Measurements from ENCODE around the gene RGS18. TPM values are rescaled to one million over a fixed set of nuclear protein-coding genes. Genes with fewer than 3 reads are reported as not detected.
A peak's percentile ranks its signal among the peaks of the same experiment; 100 is the strongest.

Gene RGS18
- total RNA-seq, 1 experiment from 2014 or later, result not detected

DNA sequence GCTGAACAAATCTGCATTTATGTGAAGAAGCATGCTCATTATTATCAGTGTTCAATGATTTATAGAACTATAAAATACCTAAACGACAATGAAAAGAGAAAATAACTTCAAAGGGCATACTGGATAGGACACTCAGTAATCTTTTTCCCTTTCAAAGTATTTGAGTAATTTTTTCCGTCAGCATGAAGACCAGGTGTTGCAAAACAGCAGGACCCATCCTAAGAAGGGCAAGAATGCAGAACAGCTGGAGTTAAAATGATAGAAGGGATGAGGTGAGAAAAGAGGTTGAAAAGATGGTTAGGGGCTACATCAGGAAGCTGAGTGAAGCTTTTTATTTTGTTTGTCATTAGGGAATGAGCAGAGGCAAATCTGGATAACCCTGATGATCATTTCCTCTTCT lies 7.1 kb upstream of the RGS18 start:
- no peak overlapping the region for H3K4ac ChIP-seq (ENCODE audit: low read depth, low read length)
- no peak overlapping the region for H2BK120ac ChIP-seq (ENCODE audit: low read depth, low read length, poor library complexity, severe bottlenecking)
- no peak overlapping the region for H2BK5ac ChIP-seq (ENCODE audit: insufficient read length, low read length)
- no peak overlapping the region for H3K27ac ChIP-seq (ENCODE audit: insufficient read length, low read depth, low read length)
- peaks cover 13 to 14% of the 10 kb centered on the region in 2 experiments for H3K4me1 Mint-ChIP-seq
- no peak overlapping the region for H2AFZ ChIP-seq (ENCODE audit: low read length)
- H3T11ph ChIP-seq (ENCODE audit: low read length), result no peak overlapping the region
- H3K23ac ChIP-seq (ENCODE audit: insufficient read length, low read depth, low read length), result no peak overlapping the region
- H3K27me3 ChIP-seq (ENCODE audit: insufficient read depth, low read length), result no peaks in the 10 kb centered on the region
- no peaks in the 10 kb centered on the region for H3K23me2 ChIP-seq (ENCODE audit: insufficient read length, low read depth, low read length, poor library complexity, severe bottlenecking)
- H3K4me1 ChIP-seq (ENCODE audit: insufficient read depth, low read length), result no peaks in the 10 kb centered on the region; the same call in 1 of the 2 replicates
- no peaks in the 10 kb centered on the region for H3K27me3 Mint-ChIP-seq (ENCODE audit: low read depth)
- H3K18ac ChIP-seq (ENCODE audit: insufficient read length, low read depth, low read length), result no peak overlapping the region
- no peak overlapping the region for H2BK20ac ChIP-seq (ENCODE audit: low read depth, low read length, poor library complexity, severe bottlenecking)
- H2BK12ac ChIP-seq (ENCODE audit: insufficient read length, low read depth, low read length), result no peak overlapping the region
- no peaks in the 10 kb centered on the region for H3K79me1 ChIP-seq (ENCODE audit: insufficient read depth, low read depth, low read length, poor library complexity, severe bottlenecking)
- no peak overlapping the region for H2AK5ac ChIP-seq (ENCODE audit: insufficient read length, low read length)
- H2BK15ac ChIP-seq (ENCODE audit: low read depth, low read length), result no peak overlapping the region
- no peak overlapping the region; a peak in 1 of 5 replicates for H3K4me3 Mint-ChIP-seq
- no CpG with 5 or more reads among the region's 2 CpGs for WGBS (ENCODE audit: extremely low coverage, insufficient read length, low lambda C conversion rate)
- H3K36me3 Mint-ChIP-seq (ENCODE audit: insufficient read depth in 1 of 3, low read depth in 3 of 3), result no peaks in the 10 kb centered on the region
- H3K9me3 ChIP-seq (ENCODE audit: control insufficient read depth, low read depth, low read length), result no peaks in the 10 kb centered on the region
- H3K79me2 ChIP-seq (ENCODE audit: insufficient read depth, low read length), result no peaks in the 10 kb centered on the region
- no peak for DNase-seq
- H4K8ac ChIP-seq (replicated peaks; ENCODE audit: insufficient read length, low read depth, low read length), result no peak overlapping the region
- TF ChIP-seq, protein P1, sequence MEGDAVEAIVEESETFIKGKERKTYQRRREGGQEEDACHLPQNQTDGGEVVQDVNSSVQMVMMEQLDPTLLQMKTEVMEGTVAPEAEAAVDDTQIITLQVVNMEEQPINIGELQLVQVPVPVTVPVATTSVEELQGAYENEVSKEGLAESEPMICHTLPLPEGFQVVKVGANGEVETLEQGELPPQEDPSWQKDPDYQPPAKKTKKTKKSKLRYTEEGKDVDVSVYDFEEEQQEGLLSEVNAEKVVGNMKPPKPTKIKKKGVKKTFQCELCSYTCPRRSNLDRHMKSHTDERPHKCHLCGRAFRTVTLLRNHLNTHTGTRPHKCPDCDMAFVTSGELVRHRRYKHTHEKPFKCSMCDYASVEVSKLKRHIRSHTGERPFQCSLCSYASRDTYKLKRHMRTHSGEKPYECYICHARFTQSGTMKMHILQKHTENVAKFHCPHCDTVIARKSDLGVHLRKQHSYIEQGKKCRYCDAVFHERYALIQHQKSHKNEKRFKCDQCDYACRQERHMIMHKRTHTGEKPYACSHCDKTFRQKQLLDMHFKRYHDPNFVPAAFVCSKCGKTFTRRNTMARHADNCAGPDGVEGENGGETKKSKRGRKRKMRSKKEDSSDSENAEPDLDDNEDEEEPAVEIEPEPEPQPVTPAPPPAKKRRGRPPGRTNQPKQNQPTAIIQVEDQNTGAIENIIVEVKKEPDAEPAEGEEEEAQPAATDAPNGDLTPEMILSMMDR (conservative IDR thresholded peaks at IDR 0.05), result no peak
- H3K9me3 Mint-ChIP-seq, result no peaks in the 10 kb centered on the region; a peak in 1 of 5 replicates
- no peak overlapping the region for H3K14ac ChIP-seq (ENCODE audit: insufficient read depth, low read length)
- H3K27ac Mint-ChIP-seq, result peak overlapping the region in 2 of 3 experiments; percentile 84 to 92; a peak in 3 of 7 replicates
- no peaks in the 10 kb centered on the region for H4K20me1 ChIP-seq (ENCODE audit: control insufficient read depth, insufficient read depth, insufficient read length)
- H4K5ac ChIP-seq (ENCODE audit: insufficient read length, low read depth, low read length), result no peak overlapping the region
- H4K91ac ChIP-seq (ENCODE audit: insufficient read length, low read depth, low read length), result no peak overlapping the region
- no peak overlapping the region for H3K9ac ChIP-seq (ENCODE audit: extremely low read depth, insufficient read length, low read length)
- no peak overlapping the region for H3K56ac ChIP-seq (ENCODE audit: insufficient read length, low read depth, low read length)
- no peak overlapping the region for H3K4me2 ChIP-seq (ENCODE audit: insufficient read depth, insufficient read length, low read length)

Measured in H9 (cell line).